Umbilical cord (tissue), 2 donors: ENCODE measurements around the gene SNPH. TPM values are rescaled to one million over a fixed set of nuclear protein-coding genes. Genes with fewer than 3 reads are reported as not detected.
A peak's percentile ranks its signal among the peaks of the same experiment; 100 is the strongest.

Experiments
- DNase-seq: peaks from one replicate; pipeline ENCODE4 v3.0.0-alpha.2; 2015; ENCODE audit warnings: low spot score
- total RNA-seq: library from RNA; depleted of rRNA; stranded (reverse); fragments of >200 nt; gene quantifications from one replicate; pipeline ENCODE4 v1.2.3, GENCODE V29; 2014; ENCODE audit warnings: low replicate concordance; ENCODE audit not compliant: insufficient read depth

Gene SNPH
- total RNA-seq, 1 donor from 2014 or later, result 1.9 TPM

GRCh38 chr20:1307171-1307570 lies 41.1 kb downstream of the SNPH start:
- DNase-seq, result no peak

- no peak for DNase-seq
Measured at GRCh38 chr20:1307571-1307971, 41.5 kb downstream of the SNPH start.

GRCh38 chr20:1308067-1308701 lies 42.1 kb downstream of the SNPH start:
- DNase-seq, result no peak

GRCh38 chr20:1308702-1309095 lies 42.6 kb downstream of the SNPH start:
- DNase-seq, result no peak

GRCh38 chr20:1309439-1309847 lies 43.3 kb downstream of the SNPH start:
- DNase-seq, result no peak

GRCh38 chr20:1310071-1310470 lies 44.0 kb downstream of the SNPH start:
- DNase-seq, result no peak

GRCh38 chr20:1310506-1311190 lies 44.6 kb downstream of the SNPH start:
- DNase-seq, result no peak

- no peak for DNase-seq
Measured at GRCh38 chr20:1312308-1312707, 46.2 kb downstream of the SNPH start.

- DNase-seq, result no peak
Measured at GRCh38 chr20:1312904-1313235, 46.8 kb downstream of the SNPH start.

- peak; percentile 80 for DNase-seq
Measured at GRCh38 chr20:1313236-1313964, 47.3 kb downstream of the SNPH start.

GRCh38 chr20:1315804-1316203 lies 49.7 kb downstream of the SNPH start:
- no peak for DNase-seq

GRCh38 chr20:1317545-1318255 lies 51.6 kb downstream of the SNPH start:
- DNase-seq, result no peak

GRCh38 chr20:1319051-1319450 lies 53.0 kb downstream of the SNPH start:
- no peak for DNase-seq

GRCh38 chr20:1319462-1319861 lies 53.4 kb downstream of the SNPH start:
- DNase-seq, result no peak

- no peak for DNase-seq
Measured at GRCh38 chr20:1320016-1320415, 53.9 kb downstream of the SNPH start.

GRCh38 chr20:1320902-1321653 lies 55.0 kb downstream of the SNPH start:
- DNase-seq, result no peak

GRCh38 chr20:1321654-1321939 lies 55.5 kb downstream of the SNPH start:
- DNase-seq, result no peak

- DNase-seq, result peak; percentile 56
Measured at GRCh38 chr20:1322511-1323245, 56.6 kb downstream of the SNPH start.

- no peak for DNase-seq
Measured at GRCh38 chr20:1323256-1323655, 57.2 kb downstream of the SNPH start.

GRCh38 chr20:1323830-1324597 lies 57.9 kb downstream of the SNPH start:
- DNase-seq, result no peak
